Upper lobe of left lung (tissue), 6 donors: ENCODE results near the gene AGRN. TPM values are rescaled to one million over a fixed set of nuclear protein-coding genes. Genes with fewer than 3 reads are reported as not detected.
"Not testable (repeated sequence)": the region's sequence is repeated elsewhere in the genome, so short reads cannot be mapped to it uniquely, and the experiment has no call there.

Source experiments
- ATAC-seq, 2 donors: fragments of 200-7000 bp; cut with Tn5 transposase; one replicate each; pipeline ENCODE4 v1.9.1; 2022; ENCODE audit warnings: mild to moderate bottlenecking in 2 of 2, moderate library complexity in 2 of 2; ENCODE audit not compliant: low FRiP score in 2 of 2
- DNase-seq, 2 donors: peaks; one replicate each; pipeline ENCODE4 v3.0.0-alpha.2; 2019 to 2020
- H3K27ac ChIP-seq, 4 donors: fragments of 200-600 bp; sonication (generic); one replicate each; pipeline ENCODE4 v1.5.1; 2016 to 2019
- H3K27me3 ChIP-seq, 4 donors: fragments of 200-600 bp; sonication (generic); one replicate each; pipeline ENCODE4 v1.5.1; 2017 to 2019
- H3K36me3 ChIP-seq, 4 donors: fragments of 200-600 bp; sonication (generic); one replicate each; pipeline ENCODE4 v1.5.1; 2016 to 2019
- H3K4me1 ChIP-seq, 4 donors: fragments of 200-600 bp; sonication (generic); one replicate each; pipeline ENCODE4 v1.5.1; 2018 to 2019
- H3K4me3 ChIP-seq, 4 donors: fragments of 200-600 bp; sonication (generic); one replicate each; pipeline ENCODE4 v1.5.1; 2017 to 2019; ENCODE audit warnings: mild to moderate bottlenecking in 2 of 4, moderate library complexity in 1 of 4
- H3K9me3 ChIP-seq, 4 donors: fragments of 200-600 bp; sonication (generic); one replicate each; pipeline ENCODE4 v1.5.1; 2018 to 2019
- EP300 ChIP-seq, 4 donors: sonication (generic); formaldehyde crosslinking; IDR thresholded peaks; one replicate each; pipeline ENCODE4 v1.5.1; 2017; ENCODE audit warnings: antibody characterized with exemption in 4 of 4, control low read depth in 2 of 4
- POLR2A ChIP-seq, 4 donors: fragments of 450-650 bp; IDR thresholded peaks; one replicate each; pipeline ENCODE4 v1.5.1; 2016 to 2017; ENCODE audit warnings: antibody characterized with exemption in 4 of 4, mild to moderate bottlenecking in 2 of 4
- POLR2AphosphoS5 ChIP-seq, 2 donors: sonication (generic); formaldehyde crosslinking; IDR thresholded peaks; one replicate each; pipeline ENCODE4 v1.5.1; 2017; ENCODE audit warnings: antibody characterized with exemption in 2 of 2
- WGBS, 2 donors: methylation state at CpG; one replicate each; pipeline ENCODE4 v1.1.5; 2017 to 2018; 5-methylcytosine and 5-hydroxymethylcytosine counted together
- total RNA-seq, 6 donors: library from RNA; depleted of rRNA in 4 of 6; stranded (reverse); fragments of >200 nt in 4 of 6; gene quantifications; one replicate each; pipeline versions ENCODE4 v1.1.0 to v1.2.1, GENCODE V29; 2016 to 2021
- TF ChIP-seq, protein P1 (sequence below), 6 experiments: fragments of 450-650 bp in 4 of 6; fragments of 200-600 bp in 2 of 6; sonication (generic) in 2 of 6; IDR thresholded peaks; one replicate each; pipeline ENCODE4 v1.5.1; 2016 to 2019; ENCODE audit warnings: antibody characterized with exemption in 6 of 6
- donor health status: DM: no; HTN: no; CAD: no; lungs with moderate emphysema.
- donor health status: DM: no; HTN: yes; CAD: no; lungs with severe emphysema.

The AGRN gene
- total RNA-seq, 6 donors from 2014 or later: 91.0 to 316 (median 157) TPM

DNA sequence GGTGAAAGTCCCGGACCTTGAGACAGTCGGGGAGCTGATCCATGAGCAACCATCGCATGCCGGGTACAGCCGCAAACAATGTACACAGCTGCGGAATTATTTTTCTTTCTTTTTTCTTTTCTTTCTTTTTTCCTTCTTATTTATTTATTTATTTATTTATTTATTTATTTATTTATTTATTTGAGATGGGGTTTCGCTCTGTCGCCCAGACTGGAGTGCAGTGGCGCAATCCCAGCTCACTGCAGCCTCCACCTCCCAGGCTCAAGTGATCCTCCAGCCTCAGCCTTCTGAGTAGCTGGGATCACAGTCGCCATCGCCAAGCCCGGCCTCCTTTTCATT, 35.5 kb upstream of the AGRN start:
- Histone ChIP-seq H3K27ac (no peak overlapping the region), H3K4me1 (peaks cover 2 to 6% (median 4%) of the 10 kb centered on the region in 4 donors), H3K9me3 (no peaks in the 10 kb centered on the region), H3K4me3 (peak overlapping the region in 1 of 4 donors; percentile 0), H3K27me3 (peaks cover 0 to 5% (median 0%) of the 10 kb centered on the region in 4 donors), H3K36me3 (no peaks in the 10 kb centered on the region)
- WGBS, 2 donors: 56 to 63% methylated on average over 12 of the region's 12 CpGs
- ATAC-seq (no peak), DNase-seq (no peak)
- TF ChIP-seq, protein P1, sequence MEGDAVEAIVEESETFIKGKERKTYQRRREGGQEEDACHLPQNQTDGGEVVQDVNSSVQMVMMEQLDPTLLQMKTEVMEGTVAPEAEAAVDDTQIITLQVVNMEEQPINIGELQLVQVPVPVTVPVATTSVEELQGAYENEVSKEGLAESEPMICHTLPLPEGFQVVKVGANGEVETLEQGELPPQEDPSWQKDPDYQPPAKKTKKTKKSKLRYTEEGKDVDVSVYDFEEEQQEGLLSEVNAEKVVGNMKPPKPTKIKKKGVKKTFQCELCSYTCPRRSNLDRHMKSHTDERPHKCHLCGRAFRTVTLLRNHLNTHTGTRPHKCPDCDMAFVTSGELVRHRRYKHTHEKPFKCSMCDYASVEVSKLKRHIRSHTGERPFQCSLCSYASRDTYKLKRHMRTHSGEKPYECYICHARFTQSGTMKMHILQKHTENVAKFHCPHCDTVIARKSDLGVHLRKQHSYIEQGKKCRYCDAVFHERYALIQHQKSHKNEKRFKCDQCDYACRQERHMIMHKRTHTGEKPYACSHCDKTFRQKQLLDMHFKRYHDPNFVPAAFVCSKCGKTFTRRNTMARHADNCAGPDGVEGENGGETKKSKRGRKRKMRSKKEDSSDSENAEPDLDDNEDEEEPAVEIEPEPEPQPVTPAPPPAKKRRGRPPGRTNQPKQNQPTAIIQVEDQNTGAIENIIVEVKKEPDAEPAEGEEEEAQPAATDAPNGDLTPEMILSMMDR (IDR thresholded peaks at IDR 0.05): no peak
- no peak for TF ChIP-seq POLR2AphosphoS5 (IDR thresholded peaks at IDR 0.05)
- no peak for TF ChIP-seq POLR2A (IDR thresholded peaks at IDR 0.05)
- TF ChIP-seq EP300 (IDR thresholded peaks at IDR 0.05): no peak

DNA sequence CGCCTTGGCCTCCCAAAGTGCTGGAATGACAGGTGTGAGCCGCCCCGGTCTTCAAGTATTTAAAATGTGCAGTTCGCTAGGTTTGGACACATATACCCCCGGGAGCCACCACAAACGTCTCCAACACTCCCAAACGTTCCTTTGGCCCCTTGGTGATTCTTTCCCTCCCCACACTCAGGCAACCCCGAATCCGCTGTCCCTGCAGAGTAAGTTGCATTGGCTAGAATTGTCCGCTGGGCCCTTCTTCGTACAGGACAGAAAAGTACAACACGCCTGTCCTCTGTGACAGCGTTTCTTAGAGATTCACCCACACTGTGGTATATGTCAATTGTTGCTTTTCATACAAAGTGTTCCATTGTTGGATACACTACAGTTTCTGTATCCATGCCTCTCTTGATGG, 34.8 kb upstream of the AGRN start:
- H3K4me3 ChIP-seq: no peak overlapping the region
- DNase-seq (no peak), ATAC-seq (no peak)
- peaks cover 0 to 5% (median 0%) of the 10 kb centered on the region in 4 donors for H3K27me3 ChIP-seq
- TF ChIP-seq POLR2AphosphoS5 (IDR thresholded peaks at IDR 0.05) (no peak), POLR2A (IDR thresholded peaks at IDR 0.05) (no peak), EP300 (IDR thresholded peaks at IDR 0.05) (no peak)
- TF ChIP-seq, protein P1 (IDR thresholded peaks at IDR 0.05): no peak
- no peak overlapping the region for H3K27ac ChIP-seq
- peaks cover 2 to 6% (median 4%) of the 10 kb centered on the region in 4 donors for H3K4me1 ChIP-seq
- H3K36me3 ChIP-seq: no peaks in the 10 kb centered on the region
- H3K9me3 ChIP-seq: no peaks in the 10 kb centered on the region
- WGBS, 2 donors: 71% methylated on average over 13 of the region's 13 CpGs

DNA sequence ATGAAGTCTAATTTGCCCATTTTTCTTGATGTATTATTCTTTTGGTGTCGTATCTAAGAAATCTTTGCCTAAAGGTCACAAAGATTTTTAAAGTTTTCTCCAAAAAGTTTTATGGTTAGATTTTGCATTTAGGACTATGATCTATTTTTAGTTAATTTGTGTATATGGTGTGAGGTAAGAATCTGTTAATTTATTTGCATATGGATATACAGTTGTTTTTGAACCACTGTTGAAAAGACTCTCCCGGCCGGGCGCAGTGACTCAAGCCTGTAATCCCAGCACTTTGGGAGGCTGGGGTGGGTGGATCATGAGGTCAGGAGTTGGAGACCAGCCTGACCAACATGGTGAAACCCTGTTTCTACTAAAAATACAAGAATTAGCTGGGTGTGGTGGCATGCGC, 31.9 kb upstream of the AGRN start:
- not testable (repeated sequence) for H3K27me3 ChIP-seq, H3K4me3 ChIP-seq, DNase-seq, H3K27ac ChIP-seq, H3K9me3 ChIP-seq, H3K36me3 ChIP-seq, H3K4me1 ChIP-seq, ATAC-seq
- WGBS, 2 donors: 90 to 91% methylated on average over 5 of the region's 5 CpGs

DNA sequence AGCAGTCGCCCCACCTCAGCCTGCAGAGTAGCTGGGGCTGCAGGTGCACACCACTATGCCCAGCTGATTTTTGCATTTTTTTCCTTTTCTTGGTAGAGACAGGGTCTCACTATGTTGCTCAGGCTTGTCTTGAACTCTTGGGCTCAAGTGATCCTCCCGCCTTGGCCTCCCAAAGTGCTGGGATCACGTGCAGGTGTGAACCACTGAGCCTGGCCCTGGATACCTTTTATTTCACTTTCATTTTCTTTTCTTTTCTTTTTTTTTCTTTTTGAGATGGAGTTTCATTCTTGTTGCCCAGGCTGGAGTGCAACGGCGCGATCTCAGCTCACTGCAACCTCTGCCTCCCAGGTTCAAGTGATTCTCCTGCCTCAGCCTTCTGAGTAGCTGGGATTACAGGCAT, 28.6 kb upstream of the AGRN start:
- H3K27me3 ChIP-seq, H3K36me3 ChIP-seq, ATAC-seq, H3K4me3 ChIP-seq, H3K4me1 ChIP-seq, H3K9me3 ChIP-seq, DNase-seq, H3K27ac ChIP-seq: not testable (repeated sequence)
- WGBS, 2 donors: 91 to 92% methylated on average over 6 of the region's 6 CpGs

DNA sequence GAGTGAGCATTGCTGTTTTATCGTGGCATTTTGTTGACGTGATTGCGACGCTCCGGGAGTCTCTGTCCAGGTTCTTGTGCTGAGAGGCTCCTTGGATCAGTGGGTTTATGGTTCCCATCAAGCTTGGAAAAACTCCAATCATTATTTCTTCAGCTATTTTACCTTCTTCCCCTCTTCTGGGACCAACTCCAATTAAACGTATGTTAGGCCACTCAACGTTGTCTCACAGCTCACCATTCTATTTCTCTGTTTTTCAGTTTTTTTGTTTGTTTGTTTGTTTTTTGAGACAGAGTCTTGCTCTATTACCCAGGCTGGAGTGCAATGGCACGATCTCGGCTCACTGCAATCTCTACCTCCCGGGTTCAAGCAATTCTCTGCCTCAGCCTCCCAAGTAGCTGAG, 28.0 kb upstream of the AGRN start:
- Histone ChIP-seq H3K9me3 (peaks cover 0 to 10% (median 5%) of the 10 kb centered on the region in 4 donors), H3K27me3 (no peaks in the 10 kb centered on the region), H3K4me3 (no peak overlapping the region), H3K36me3 (no peaks in the 10 kb centered on the region), H3K4me1 (peaks cover 0 to 3% (median 0%) of the 10 kb centered on the region in 4 donors), H3K27ac (no peak overlapping the region)
- TF ChIP-seq POLR2AphosphoS5 (IDR thresholded peaks at IDR 0.05) (no peak), EP300 (IDR thresholded peaks at IDR 0.05) (no peak), POLR2A (IDR thresholded peaks at IDR 0.05) (no peak)
- TF ChIP-seq, protein P1 (IDR thresholded peaks at IDR 0.05): no peak
- 95 to 98% methylated on average over 10 of the region's 10 CpGs for WGBS, 2 donors
- DNase-seq (no peak), ATAC-seq (no peak)

DNA sequence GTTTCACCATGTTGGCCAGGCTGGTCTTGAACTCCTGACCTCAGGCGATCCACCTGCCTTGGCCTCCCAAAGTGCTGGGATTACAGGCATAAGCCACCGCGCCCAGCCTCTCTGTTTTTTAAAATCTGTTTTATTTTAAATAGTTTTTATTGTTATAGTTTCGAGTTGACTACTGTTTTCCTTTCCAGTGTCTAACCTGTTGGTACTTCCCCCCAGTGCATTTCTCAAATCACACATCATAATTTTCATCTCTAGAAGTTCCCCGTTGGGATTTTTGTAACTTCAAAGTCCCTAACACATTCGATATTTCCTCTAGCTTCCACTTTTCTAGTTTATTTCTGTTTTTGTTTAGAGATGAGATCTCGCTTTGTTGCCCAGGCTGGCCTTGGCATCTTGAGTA, 27.6 kb upstream of the AGRN start:
- WGBS, 2 donors: 88% methylated on average over 7 of the region's 7 CpGs
- no peak for ATAC-seq
- no peaks in the 10 kb centered on the region for H3K36me3 ChIP-seq

More for the DNA sequence above, 27.6 kb upstream of the AGRN start:
- no peak overlapping the region for H3K4me3 ChIP-seq
- H3K27ac ChIP-seq: no peak overlapping the region
- DNase-seq: no peak
- TF ChIP-seq, protein P1 (IDR thresholded peaks at IDR 0.05): no peak
- TF ChIP-seq EP300 (IDR thresholded peaks at IDR 0.05) (no peak), POLR2AphosphoS5 (IDR thresholded peaks at IDR 0.05) (no peak), POLR2A (IDR thresholded peaks at IDR 0.05) (no peak)
- peaks cover 0 to 3% (median 0%) of the 10 kb centered on the region in 4 donors for H3K27me3 ChIP-seq
- H3K4me1 ChIP-seq: peaks cover 0 to 3% (median 0%) of the 10 kb centered on the region in 4 donors
- peaks cover 0 to 10% (median 5%) of the 10 kb centered on the region in 4 donors for H3K9me3 ChIP-seq
